Panc1 (cell line): ENCODE results near the gene CMTM7.

Source experiments
- POLR2AphosphoS5 ChIP-seq: IDR thresholded peaks from 2 replicates; pipeline ENCODE4 v1.6.1; 2012; ENCODE audit warnings: mild to moderate bottlenecking, low read depth, low read length, moderate library complexity
- TF ChIP-seq, protein P1 (sequence below): fragments of 450-650 bp; IDR thresholded peaks from 2 replicates; pipeline ENCODE4 v1.5.1; 2017; ENCODE audit warnings: mild to moderate bottlenecking
- TF ChIP-seq, protein P2 (sequence below), 2 experiments: IDR thresholded peaks; 2 replicates each; pipeline ENCODE4 v1.6.1; 2011 to 2012; ENCODE audit warnings: low read depth in 2 of 2, control low read depth in 1 of 2, low read length in 1 of 2, mild to moderate bottlenecking in 1 of 2, moderate library complexity in 1 of 2; ENCODE audit not compliant: insufficient read depth in 1 of 2

DNA sequence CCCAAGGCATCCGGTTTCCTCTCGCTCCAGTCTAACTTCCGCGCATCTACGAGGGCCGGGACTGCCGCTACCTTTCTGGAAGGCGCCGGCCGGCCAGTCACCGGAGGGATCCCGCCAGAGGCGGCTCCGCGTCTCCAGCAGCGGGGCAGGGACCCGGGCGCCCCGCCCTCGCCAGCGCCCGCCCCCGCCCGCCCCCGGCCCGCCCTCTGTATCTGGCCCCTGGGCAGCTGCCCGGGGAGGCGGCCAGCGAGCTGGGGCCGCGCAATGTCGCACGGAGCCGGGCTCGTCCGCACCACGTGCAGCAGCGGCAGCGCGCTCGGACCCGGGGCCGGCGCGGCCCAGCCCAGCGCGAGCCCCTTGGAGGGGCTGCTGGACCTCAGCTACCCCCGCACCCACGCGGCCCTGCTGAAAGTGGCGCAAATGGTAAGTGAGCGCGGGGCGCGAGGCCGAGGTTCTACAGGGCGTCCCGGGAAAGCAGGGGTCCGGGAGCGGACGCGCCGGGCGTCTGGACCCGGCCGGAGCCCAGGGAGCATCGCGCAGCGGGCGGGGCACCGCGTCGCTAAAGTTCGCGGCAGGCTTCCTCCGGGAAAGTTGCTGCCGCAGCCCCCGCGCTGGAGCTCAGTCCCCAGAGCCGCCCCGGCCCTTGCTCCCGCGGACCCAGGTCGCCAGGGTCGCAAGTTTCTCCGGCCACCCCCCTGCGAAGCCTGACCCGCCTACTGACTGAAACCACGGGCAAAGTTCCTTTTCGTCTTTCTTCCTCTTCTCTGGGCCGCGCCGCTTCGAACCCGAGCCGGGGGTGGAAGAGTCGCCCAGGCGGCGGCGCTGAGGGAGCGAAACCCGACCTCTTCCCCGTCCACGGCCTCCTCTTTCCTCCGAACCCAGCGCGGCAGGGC is at the start of gene CMTM7:
- TF ChIP-seq, protein P1, sequence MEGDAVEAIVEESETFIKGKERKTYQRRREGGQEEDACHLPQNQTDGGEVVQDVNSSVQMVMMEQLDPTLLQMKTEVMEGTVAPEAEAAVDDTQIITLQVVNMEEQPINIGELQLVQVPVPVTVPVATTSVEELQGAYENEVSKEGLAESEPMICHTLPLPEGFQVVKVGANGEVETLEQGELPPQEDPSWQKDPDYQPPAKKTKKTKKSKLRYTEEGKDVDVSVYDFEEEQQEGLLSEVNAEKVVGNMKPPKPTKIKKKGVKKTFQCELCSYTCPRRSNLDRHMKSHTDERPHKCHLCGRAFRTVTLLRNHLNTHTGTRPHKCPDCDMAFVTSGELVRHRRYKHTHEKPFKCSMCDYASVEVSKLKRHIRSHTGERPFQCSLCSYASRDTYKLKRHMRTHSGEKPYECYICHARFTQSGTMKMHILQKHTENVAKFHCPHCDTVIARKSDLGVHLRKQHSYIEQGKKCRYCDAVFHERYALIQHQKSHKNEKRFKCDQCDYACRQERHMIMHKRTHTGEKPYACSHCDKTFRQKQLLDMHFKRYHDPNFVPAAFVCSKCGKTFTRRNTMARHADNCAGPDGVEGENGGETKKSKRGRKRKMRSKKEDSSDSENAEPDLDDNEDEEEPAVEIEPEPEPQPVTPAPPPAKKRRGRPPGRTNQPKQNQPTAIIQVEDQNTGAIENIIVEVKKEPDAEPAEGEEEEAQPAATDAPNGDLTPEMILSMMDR: no peak
- TF ChIP-seq POLR2AphosphoS5: peak; percentile 69; the same call in 1 of the 2 replicates
- TF ChIP-seq, protein P2, sequence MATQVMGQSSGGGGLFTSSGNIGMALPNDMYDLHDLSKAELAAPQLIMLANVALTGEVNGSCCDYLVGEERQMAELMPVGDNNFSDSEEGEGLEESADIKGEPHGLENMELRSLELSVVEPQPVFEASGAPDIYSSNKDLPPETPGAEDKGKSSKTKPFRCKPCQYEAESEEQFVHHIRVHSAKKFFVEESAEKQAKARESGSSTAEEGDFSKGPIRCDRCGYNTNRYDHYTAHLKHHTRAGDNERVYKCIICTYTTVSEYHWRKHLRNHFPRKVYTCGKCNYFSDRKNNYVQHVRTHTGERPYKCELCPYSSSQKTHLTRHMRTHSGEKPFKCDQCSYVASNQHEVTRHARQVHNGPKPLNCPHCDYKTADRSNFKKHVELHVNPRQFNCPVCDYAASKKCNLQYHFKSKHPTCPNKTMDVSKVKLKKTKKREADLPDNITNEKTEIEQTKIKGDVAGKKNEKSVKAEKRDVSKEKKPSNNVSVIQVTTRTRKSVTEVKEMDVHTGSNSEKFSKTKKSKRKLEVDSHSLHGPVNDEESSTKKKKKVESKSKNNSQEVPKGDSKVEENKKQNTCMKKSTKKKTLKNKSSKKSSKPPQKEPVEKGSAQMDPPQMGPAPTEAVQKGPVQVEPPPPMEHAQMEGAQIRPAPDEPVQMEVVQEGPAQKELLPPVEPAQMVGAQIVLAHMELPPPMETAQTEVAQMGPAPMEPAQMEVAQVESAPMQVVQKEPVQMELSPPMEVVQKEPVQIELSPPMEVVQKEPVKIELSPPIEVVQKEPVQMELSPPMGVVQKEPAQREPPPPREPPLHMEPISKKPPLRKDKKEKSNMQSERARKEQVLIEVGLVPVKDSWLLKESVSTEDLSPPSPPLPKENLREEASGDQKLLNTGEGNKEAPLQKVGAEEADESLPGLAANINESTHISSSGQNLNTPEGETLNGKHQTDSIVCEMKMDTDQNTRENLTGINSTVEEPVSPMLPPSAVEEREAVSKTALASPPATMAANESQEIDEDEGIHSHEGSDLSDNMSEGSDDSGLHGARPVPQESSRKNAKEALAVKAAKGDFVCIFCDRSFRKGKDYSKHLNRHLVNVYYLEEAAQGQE (IDR thresholded peaks at IDR 0.05; ENCODE audit: insufficient read depth in 1 of 2, low read depth in 2 of 2, low read length in 1 of 2): no peak; a peak in 1 of 4 replicates
